ENCODE measurements around the gene PCSK6.
A peak's percentile ranks its signal among the peaks of the same experiment; 100 is the strongest.

Gene PCSK6

GRCh38 chr15:101303408-101303807, 186.1 kb downstream of the PCSK6 start:
- H3K36me3 ChIP-seq (ENCODE audit: low read length) = no peaks in the 10 kb centered on the region
- no peaks in the 10 kb centered on the region for H3K9me2 ChIP-seq (replicated peaks; ENCODE audit: insufficient read depth, low read length)
- H4K20me1 ChIP-seq (ENCODE audit: low read depth, low read length) = no peaks in the 10 kb centered on the region
- H3F3A ChIP-seq (ENCODE audit: insufficient read depth) = no peaks in the 10 kb centered on the region
- H3K79me2 ChIP-seq (ENCODE audit: insufficient read depth, low read length) = no peaks in the 10 kb centered on the region
- no peaks in the 10 kb centered on the region for H3K27me3 ChIP-seq (ENCODE audit: low read length)
- H3K27ac ChIP-seq (ENCODE audit: low read depth, low read length) = no peak overlapping the region
- H3K9ac ChIP-seq (ENCODE audit: low read length) = no peak overlapping the region
- H3K9me3 ChIP-seq (ENCODE audit: insufficient read depth, low read length) = no peaks in the 10 kb centered on the region
- H3K4me2 ChIP-seq (ENCODE audit: low read depth, low read length, poor library complexity, severe bottlenecking) = no peak overlapping the region
- TF ChIP-seq EZH2phosphoT487 (conservative IDR thresholded peaks at IDR 0.05; ENCODE audit: low read length) = no peak
- TF ChIP-seq CTCF (IDR thresholded peaks at IDR 0.05; ENCODE audit: insufficient read depth, low read length, poor library complexity, severe bottlenecking) = no peak
- H3K4me3 ChIP-seq (ENCODE audit: insufficient read depth, low read length, poor library complexity, severe bottlenecking) = no peak overlapping the region
- no peak overlapping the region for H2AFZ ChIP-seq (ENCODE audit: low read depth, low read length, severe bottlenecking)

GRCh38 chr15:101296418-101297405, 192.8 kb downstream of the PCSK6 start:
- Histone ChIP-seq H3K27me3 (ENCODE audit: low read length) (no peaks in the 10 kb centered on the region), H3K9ac (ENCODE audit: low read length) (no peak overlapping the region), H3K4me3 (ENCODE audit: insufficient read depth, low read length, poor library complexity, severe bottlenecking) (no peak overlapping the region), H3K36me3 (ENCODE audit: low read length) (peaks cover 10% of the 10 kb centered on the region), H3F3A (ENCODE audit: insufficient read depth) (peaks cover 19% of the 10 kb centered on the region), H3K4me2 (ENCODE audit: low read depth, low read length, poor library complexity, severe bottlenecking) (no peak overlapping the region), H3K9me3 (ENCODE audit: insufficient read depth, low read length) (peaks cover 7% of the 10 kb centered on the region; the same call in 1 of the 2 replicates), H4K20me1 (ENCODE audit: low read depth, low read length) (peaks cover 18% of the 10 kb centered on the region), H3K79me2 (ENCODE audit: insufficient read depth, low read length) (peaks cover 34% of the 10 kb centered on the region), H2AFZ (ENCODE audit: low read depth, low read length, severe bottlenecking) (no peak overlapping the region), H3K27ac (ENCODE audit: low read depth, low read length) (no peak overlapping the region), H3K9me2 (replicated peaks; ENCODE audit: insufficient read depth, low read length) (no peaks in the 10 kb centered on the region)
- TF ChIP-seq CTCF (IDR thresholded peaks at IDR 0.05; ENCODE audit: insufficient read depth, low read length, poor library complexity, severe bottlenecking) = no peak
- no peak for TF ChIP-seq EZH2phosphoT487 (conservative IDR thresholded peaks at IDR 0.05; ENCODE audit: low read length)

GRCh38 chr15:101295607-101296161, 193.8 kb downstream of the PCSK6 start:
- Histone ChIP-seq H3F3A (ENCODE audit: insufficient read depth) (peaks cover 26% of the 10 kb centered on the region), H2AFZ (ENCODE audit: low read depth, low read length, severe bottlenecking) (peak overlapping the region; percentile 89), H3K79me2 (ENCODE audit: insufficient read depth, low read length) (peaks cover 44% of the 10 kb centered on the region), H3K27ac (ENCODE audit: low read depth, low read length) (peak overlapping the region; percentile 82; the same call in 1 of the 2 replicates), H3K9ac (ENCODE audit: low read length) (peak overlapping the region; percentile 89; the same call in 1 of the 2 replicates), H3K4me3 (ENCODE audit: insufficient read depth, low read length, poor library complexity, severe bottlenecking) (peak overlapping the region; percentile 90), H3K4me2 (ENCODE audit: low read depth, low read length, poor library complexity, severe bottlenecking) (peak overlapping the region; percentile 97), H3K9me3 (ENCODE audit: insufficient read depth, low read length) (peaks cover 7% of the 10 kb centered on the region; the same call in 1 of the 2 replicates), H3K36me3 (ENCODE audit: low read length) (peaks cover 18% of the 10 kb centered on the region), H3K27me3 (ENCODE audit: low read length) (no peaks in the 10 kb centered on the region), H4K20me1 (ENCODE audit: low read depth, low read length) (peaks cover 24% of the 10 kb centered on the region), H3K9me2 (replicated peaks; ENCODE audit: insufficient read depth, low read length) (no peaks in the 10 kb centered on the region)
- TF ChIP-seq EZH2phosphoT487 (conservative IDR thresholded peaks at IDR 0.05; ENCODE audit: low read length) (no peak), CTCF (IDR thresholded peaks at IDR 0.05; ENCODE audit: insufficient read depth, low read length, poor library complexity, severe bottlenecking) (no peak)
